Endodermal cell (in vitro differentiated cells): ENCODE results near the gene CASP14. TPM values are rescaled to one million over a fixed set of nuclear protein-coding genes. Genes with fewer than 3 reads are reported as not detected.

ENCODE experiments used
- DNase-seq: peaks from one replicate; pipeline ENCODE4 v3.0.0-alpha.2; 2017
- H3K27ac ChIP-seq: 2 replicates; pipeline ENCODE4 v1.5.1; 2013; ENCODE audit warnings: mild to moderate bottlenecking, low read depth, low read length, moderate library complexity
- H3K27me3 ChIP-seq: 2 replicates; pipeline ENCODE4 v1.6.1; 2013; ENCODE audit warnings: mild to moderate bottlenecking, low read length, moderate library complexity; ENCODE audit not compliant: insufficient read depth, control insufficient read depth, poor library complexity, severe bottlenecking
- H3K36me3 ChIP-seq: 2 replicates; pipeline ENCODE4 v1.7.0; 2013; ENCODE audit warnings: mild to moderate bottlenecking, low read length, moderate library complexity; ENCODE audit not compliant: control insufficient read depth, insufficient read depth
- H3K4me1 ChIP-seq: one replicate; pipeline ENCODE4 v1.7.0; 2013; ENCODE audit warnings: low read length; ENCODE audit not compliant: control insufficient read depth, insufficient read depth
- H3K4me3 ChIP-seq: 2 replicates; pipeline ENCODE4 v1.5.1; 2013; ENCODE audit warnings: mild to moderate bottlenecking, low read length, moderate library complexity
- H3K9ac ChIP-seq: 2 replicates; pipeline ENCODE4 v1.6.1; 2013; ENCODE audit warnings: mild to moderate bottlenecking, low read length, moderate library complexity; ENCODE audit not compliant: poor library complexity, severe bottlenecking; ENCODE audit errors: extremely low read depth
- H3K9me3 ChIP-seq: 2 replicates; pipeline ENCODE4 v1.6.1; 2013; ENCODE audit warnings: mild to moderate bottlenecking, low read length, moderate library complexity; ENCODE audit not compliant: control insufficient read depth
- H3K27ac Mint-ChIP-seq: 2 replicates; pipeline ENCODE4 v1.8.0; 2020; ENCODE audit warnings: mixed read lengths
- H3K27me3 Mint-ChIP-seq: 2 replicates; pipeline ENCODE4 v1.8.0; 2021; ENCODE audit warnings: mild to moderate bottlenecking, mixed read lengths; ENCODE audit not compliant: insufficient read depth
- H3K36me3 Mint-ChIP-seq: 2 replicates; pipeline ENCODE4 v1.8.0; 2020; ENCODE audit warnings: low read depth, mixed read lengths
- H3K4me1 Mint-ChIP-seq: 2 replicates; pipeline ENCODE4 v1.8.0; 2020; ENCODE audit warnings: mixed read lengths
- H3K4me3 Mint-ChIP-seq: 2 replicates; pipeline ENCODE4 v1.8.0; 2020; ENCODE audit warnings: mild to moderate bottlenecking, moderate library complexity, mixed read lengths
- H3K9me3 Mint-ChIP-seq: 2 replicates; pipeline ENCODE4 v1.8.0; 2020; ENCODE audit warnings: mild to moderate bottlenecking, mixed read lengths
- WGBS, 2 experiments: methylation state at CpG; one replicate each; pipeline versions ENCODE4 v1.1.5 to v1.1.7; 2013; ENCODE audit warnings: missing lambda C conversion rate in 2 of 2, mixed read lengths in 1 of 2; ENCODE audit not compliant: insufficient coverage in 1 of 2, insufficient read length in 1 of 2; 5-methylcytosine and 5-hydroxymethylcytosine counted together
- total RNA-seq, 2 donors: library from RNA; stranded (reverse); fragmentation: NEBNext Ultra II Directional in 1 of 2; extraction: Animal tissue kit (Norgen Biotek cat#: 25700) in 1 of 2; gene quantifications; 2 replicates in 1 of 2; 3 replicates in 1 of 2; pipeline ENCODE4 v1.2.1, GENCODE V29; 2021
- TF ChIP-seq, protein P1 (sequence below): fragments of 200-600 bp; sonication (generic); conservative IDR thresholded peaks from 2 replicates; pipeline ENCODE4 v1.5.0; 2021; ENCODE audit warnings: antibody characterized with exemption, mild to moderate bottlenecking

Gene CASP14
- total RNA-seq, 2 donors from 2014 or later: not detected

DNA sequence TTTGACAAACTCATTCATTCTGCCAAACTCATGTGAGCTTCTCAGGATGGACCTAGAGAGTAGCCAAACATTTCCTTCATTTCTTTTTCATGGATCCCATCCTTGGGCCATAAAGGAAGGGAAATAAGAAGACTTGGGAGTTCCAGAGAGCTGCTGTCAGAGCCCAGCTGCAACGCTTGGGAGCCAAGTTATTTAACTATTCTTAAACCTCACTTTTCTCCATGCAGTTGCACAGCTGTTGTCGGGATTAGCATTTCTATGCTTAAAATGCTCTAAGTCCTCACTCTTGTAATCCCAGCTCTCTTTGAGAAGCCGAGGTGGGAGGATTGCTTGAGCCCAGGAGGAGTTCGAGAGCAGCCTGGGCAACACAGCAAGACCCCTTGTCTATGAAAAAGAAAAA lies 11.7 kb upstream of the CASP14 start:
- Mint-ChIP-seq H3K27me3 (no peaks in the 10 kb centered on the region), H3K36me3 (no peaks in the 10 kb centered on the region), H3K9me3 (peaks cover 59% of the 10 kb centered on the region), H3K4me3 (no peak overlapping the region), H3K4me1 (no peaks in the 10 kb centered on the region), H3K27ac (no peak overlapping the region)
- Histone ChIP-seq H3K27me3 (no peaks in the 10 kb centered on the region), H3K9ac (no peak overlapping the region), H3K4me1 (no peaks in the 10 kb centered on the region), H3K9me3 (peaks cover 44% of the 10 kb centered on the region), H3K36me3 (no peaks in the 10 kb centered on the region), H3K27ac (no peak overlapping the region), H3K4me3 (no peak overlapping the region)
- DNase-seq: no peak
- TF ChIP-seq, protein P1, sequence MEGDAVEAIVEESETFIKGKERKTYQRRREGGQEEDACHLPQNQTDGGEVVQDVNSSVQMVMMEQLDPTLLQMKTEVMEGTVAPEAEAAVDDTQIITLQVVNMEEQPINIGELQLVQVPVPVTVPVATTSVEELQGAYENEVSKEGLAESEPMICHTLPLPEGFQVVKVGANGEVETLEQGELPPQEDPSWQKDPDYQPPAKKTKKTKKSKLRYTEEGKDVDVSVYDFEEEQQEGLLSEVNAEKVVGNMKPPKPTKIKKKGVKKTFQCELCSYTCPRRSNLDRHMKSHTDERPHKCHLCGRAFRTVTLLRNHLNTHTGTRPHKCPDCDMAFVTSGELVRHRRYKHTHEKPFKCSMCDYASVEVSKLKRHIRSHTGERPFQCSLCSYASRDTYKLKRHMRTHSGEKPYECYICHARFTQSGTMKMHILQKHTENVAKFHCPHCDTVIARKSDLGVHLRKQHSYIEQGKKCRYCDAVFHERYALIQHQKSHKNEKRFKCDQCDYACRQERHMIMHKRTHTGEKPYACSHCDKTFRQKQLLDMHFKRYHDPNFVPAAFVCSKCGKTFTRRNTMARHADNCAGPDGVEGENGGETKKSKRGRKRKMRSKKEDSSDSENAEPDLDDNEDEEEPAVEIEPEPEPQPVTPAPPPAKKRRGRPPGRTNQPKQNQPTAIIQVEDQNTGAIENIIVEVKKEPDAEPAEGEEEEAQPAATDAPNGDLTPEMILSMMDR: no peak
- 46 to 64% methylated on average over 2 to 4 of the region's 4 CpGs for WGBS, 2 experiments

DNA sequence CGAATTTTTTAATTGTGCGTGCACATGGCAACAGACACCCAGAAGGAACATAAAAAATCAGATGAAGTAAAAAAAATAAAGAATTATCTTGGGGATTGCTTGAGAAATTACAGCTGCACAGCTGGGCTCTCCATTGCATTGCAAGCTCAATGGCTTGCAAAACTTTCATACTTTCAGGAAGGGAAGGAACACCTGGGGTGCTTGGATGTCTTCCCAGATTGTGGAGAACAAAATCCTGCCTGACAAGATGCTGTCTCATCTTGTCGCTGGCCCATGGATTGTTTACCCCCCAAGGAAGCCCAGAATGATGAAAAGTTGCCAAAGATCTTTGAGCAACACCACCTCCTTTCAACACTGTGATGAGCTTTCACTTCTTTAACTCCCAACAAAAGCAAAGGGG lies 11.0 kb upstream of the CASP14 start:
- Histone ChIP-seq H3K9me3 (peaks cover 40% of the 10 kb centered on the region), H3K4me1 (no peaks in the 10 kb centered on the region), H3K27ac (no peak overlapping the region), H3K4me3 (no peak overlapping the region), H3K27me3 (no peaks in the 10 kb centered on the region), H3K9ac (no peak overlapping the region), H3K36me3 (no peaks in the 10 kb centered on the region)
- no peak overlapping the region for H3K4me3 Mint-ChIP-seq
- no peaks in the 10 kb centered on the region for H3K4me1 Mint-ChIP-seq
- DNase-seq: no peak
- H3K36me3 Mint-ChIP-seq: no peaks in the 10 kb centered on the region
- 56 to 90% methylated on average over 2 to 3 of the region's 3 CpGs for WGBS, 2 experiments
- peaks cover 56% of the 10 kb centered on the region for H3K9me3 Mint-ChIP-seq
- H3K27me3 Mint-ChIP-seq: no peaks in the 10 kb centered on the region
- TF ChIP-seq, protein P1: no peak
- H3K27ac Mint-ChIP-seq: no peak overlapping the region

DNA sequence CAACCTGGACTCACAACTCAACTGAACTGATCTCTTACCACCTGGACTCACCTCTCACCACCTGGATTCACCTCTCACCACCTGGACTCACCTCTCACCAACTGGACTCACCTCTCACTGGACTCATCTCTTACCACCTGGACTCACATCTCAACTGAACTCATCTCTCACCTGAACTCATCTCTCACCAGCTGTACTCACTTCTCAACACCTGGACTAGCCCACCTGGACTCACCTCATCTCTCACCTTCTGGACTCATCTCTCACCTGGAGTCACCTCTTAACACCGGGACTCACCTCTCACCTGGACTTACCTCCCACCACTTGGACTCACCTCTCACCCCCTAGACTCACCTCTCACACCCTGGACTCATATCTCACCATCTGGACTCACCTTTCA lies 7.3 kb upstream of the CASP14 start:
- TF ChIP-seq, protein P1: no peak
- Histone ChIP-seq H3K36me3 (no peaks in the 10 kb centered on the region), H3K27me3 (no peaks in the 10 kb centered on the region), H3K4me1 (no peaks in the 10 kb centered on the region), H3K4me3 (no peak overlapping the region), H3K27ac (no peak overlapping the region), H3K9me3 (peaks cover 44% of the 10 kb centered on the region), H3K9ac (no peak overlapping the region)
- H3K4me3 Mint-ChIP-seq: no peak overlapping the region
- H3K4me1 Mint-ChIP-seq: no peaks in the 10 kb centered on the region
- peaks cover 53% of the 10 kb centered on the region for H3K9me3 Mint-ChIP-seq
- no peaks in the 10 kb centered on the region for H3K36me3 Mint-ChIP-seq
- no peaks in the 10 kb centered on the region for H3K27me3 Mint-ChIP-seq
- DNase-seq: no peak
- H3K27ac Mint-ChIP-seq: no peak overlapping the region
- WGBS, 2 experiments: 77 to 100% methylated on average over 1 of the region's 1 CpG
